Dermis microvascular lymphatic vessel endothelial cell (primary cell): ENCODE measurements around the gene MGMT. TPM values are rescaled to one million over a fixed set of nuclear protein-coding genes. Genes with fewer than 3 reads are reported as not detected.

ENCODE experiments used
- DNase-seq, 2 donors: peaks; one replicate each; pipeline versions ENCODE4 v3.0.0 to v3.0.0-alpha.2; 2010; ENCODE audit warnings: low read depth in 2 of 2
- total RNA-seq: library from RNA; depleted of rRNA; stranded (reverse); fragments of >200 nt; gene quantifications from 2 replicates; pipeline ENCODE4 v1.2.1, GENCODE V29; 2014

Gene MGMT
- total RNA-seq, 1 donor from 2014 or later, result 9.6 TPM

- DNase-seq, result no peak
These were observed 304.5 kb downstream of the MGMT start for GRCh38 chr10:129771576-129771975.

GRCh38 chr10:129771991-129772431 is 305.0 kb downstream of the MGMT start:
- no peak for DNase-seq

- no peak for DNase-seq
These were observed 305.7 kb downstream of the MGMT start for GRCh38 chr10:129772468-129773358.

- no peak for DNase-seq
These were observed 306.4 kb downstream of the MGMT start for GRCh38 chr10:129773359-129773990.

- no peak for DNase-seq
These were observed 307.2 kb downstream of the MGMT start for GRCh38 chr10:129774082-129774735.

- DNase-seq, result no peak
These were observed 307.8 kb downstream of the MGMT start for GRCh38 chr10:129774736-129775401.

GRCh38 chr10:129775681-129776080 is 308.6 kb downstream of the MGMT start:
- no peak for DNase-seq

GRCh38 chr10:129777687-129778086 is 310.6 kb downstream of the MGMT start:
- DNase-seq, result no peak

GRCh38 chr10:129778571-129778970 is 311.5 kb downstream of the MGMT start:
- no peak for DNase-seq

- DNase-seq, result no peak
These were observed 312.4 kb downstream of the MGMT start for GRCh38 chr10:129779126-129780111.

- no peak for DNase-seq
These were observed 313.2 kb downstream of the MGMT start for GRCh38 chr10:129780198-129780597.

- no peak for DNase-seq
These were observed 314.1 kb downstream of the MGMT start for GRCh38 chr10:129780901-129781795.

- no peak for DNase-seq
These were observed 317.2 kb downstream of the MGMT start for GRCh38 chr10:129784291-129784690.

- DNase-seq, result no peak
These were observed 317.9 kb downstream of the MGMT start for GRCh38 chr10:129784891-129785290.

GRCh38 chr10:129785536-129785981 is 318.5 kb downstream of the MGMT start:
- no peak for DNase-seq

GRCh38 chr10:129786216-129786615 is 319.2 kb downstream of the MGMT start:
- DNase-seq, result no peak

- no peak for DNase-seq
These were observed 320.5 kb downstream of the MGMT start for GRCh38 chr10:129787557-129787956.

GRCh38 chr10:129788215-129788614 is 321.2 kb downstream of the MGMT start:
- no peak for DNase-seq

GRCh38 chr10:129790715-129791446 is 323.8 kb downstream of the MGMT start:
- no peak for DNase-seq
